NCI-H2196 (cell line): ENCODE data around the gene OPN5.

Source experiments
- DNase-seq: peaks from one replicate; lab custom pipeline; 2025; ENCODE audit not compliant: unreplicated experiment; lab: John Stamatoyannopoulos, UW

Gene OPN5

GRCh38 chr6:47788498-47788884 is 6.7 kb downstream of the OPN5 start:
- DNase-seq, result no peak

DNA sequence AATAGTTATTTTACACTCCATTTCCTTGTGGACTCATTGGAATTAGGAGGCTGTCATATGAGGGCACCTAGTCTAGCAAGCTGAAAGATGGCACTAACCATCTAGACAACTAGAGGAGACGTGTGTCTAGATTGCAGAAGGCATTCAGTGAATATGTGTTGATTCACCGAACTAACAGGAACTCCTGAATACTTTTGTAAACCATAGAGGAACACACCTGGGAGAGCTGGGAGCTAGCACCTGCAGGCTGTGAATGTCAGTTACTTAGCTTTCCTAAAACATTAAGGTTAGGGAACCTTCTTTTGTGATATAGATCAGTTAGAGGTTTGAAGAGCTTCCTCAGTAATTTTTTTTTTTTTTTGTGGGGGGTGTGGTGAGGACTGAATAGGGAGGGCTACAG is 7.7 kb downstream of the OPN5 start:
- no peak for DNase-seq

DNA sequence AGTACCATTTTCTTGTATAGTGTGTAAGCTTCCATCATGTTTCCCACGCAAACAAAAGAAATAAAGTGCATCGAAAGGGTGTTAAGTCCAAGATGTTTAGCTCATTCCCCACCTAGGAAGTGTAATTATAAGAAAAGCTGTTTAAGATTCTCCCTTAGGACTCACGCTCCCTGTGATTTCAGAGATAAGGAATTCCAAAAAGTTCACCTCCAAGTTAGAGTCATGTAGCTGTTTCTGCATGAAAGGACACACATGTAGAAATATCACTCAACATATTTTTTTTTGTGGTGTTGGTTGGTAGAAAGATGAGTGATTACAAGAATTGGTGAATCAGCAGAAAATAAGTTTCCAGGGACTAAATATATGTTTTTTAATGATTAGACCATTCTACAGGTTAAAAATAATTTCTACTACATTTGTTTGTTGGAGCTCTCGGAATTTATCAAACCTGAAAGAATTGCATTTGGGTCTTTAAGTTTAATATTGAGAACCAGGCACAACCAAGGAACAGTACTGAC is 10.4 kb downstream of the OPN5 start:
- DNase-seq, result no peak

- DNase-seq, result no peak
Observed at GRCh38 chr6:47794577-47795135, 12.8 kb downstream of the OPN5 start.

DNA sequence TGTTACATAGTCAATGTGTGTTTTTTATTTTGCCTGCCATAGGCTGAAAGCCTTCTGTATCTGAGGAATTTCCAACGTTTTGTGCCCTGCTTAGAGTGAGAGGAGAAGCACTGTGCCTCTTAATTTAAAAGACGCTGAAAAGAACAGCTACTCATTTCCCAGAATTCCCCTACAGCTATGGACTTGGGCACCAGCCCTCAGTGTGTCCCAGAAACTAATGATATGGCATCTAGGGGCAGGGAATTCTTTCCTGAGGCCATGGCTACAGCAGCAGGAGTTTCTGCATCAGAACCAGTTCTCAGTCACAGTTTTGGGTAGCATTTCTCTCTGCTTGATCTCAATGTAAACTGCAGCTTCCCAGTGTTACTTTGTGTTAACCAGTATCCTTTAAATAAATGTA is 20.2 kb downstream of the OPN5 start:
- no peak for DNase-seq

DNA sequence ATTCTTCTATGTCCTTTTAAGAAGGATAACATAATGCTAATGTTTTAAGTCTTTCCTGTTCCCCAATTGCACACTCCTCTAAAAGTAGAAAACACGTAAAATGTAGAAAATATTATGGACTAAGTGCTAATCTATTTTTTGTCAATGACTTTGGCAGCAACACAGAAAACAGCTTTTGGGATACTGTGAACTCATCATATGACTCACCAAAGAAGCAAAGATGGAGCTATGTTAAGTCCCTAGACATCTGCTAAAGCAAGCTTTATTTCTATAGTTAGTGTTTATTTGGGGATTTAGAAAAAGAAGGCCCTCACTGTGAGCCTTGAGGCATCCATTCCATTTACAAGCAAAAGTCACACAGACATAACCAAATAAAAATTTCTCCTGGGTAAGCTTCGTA is 23.0 kb downstream of the OPN5 start:
- DNase-seq, result no peak

DNA sequence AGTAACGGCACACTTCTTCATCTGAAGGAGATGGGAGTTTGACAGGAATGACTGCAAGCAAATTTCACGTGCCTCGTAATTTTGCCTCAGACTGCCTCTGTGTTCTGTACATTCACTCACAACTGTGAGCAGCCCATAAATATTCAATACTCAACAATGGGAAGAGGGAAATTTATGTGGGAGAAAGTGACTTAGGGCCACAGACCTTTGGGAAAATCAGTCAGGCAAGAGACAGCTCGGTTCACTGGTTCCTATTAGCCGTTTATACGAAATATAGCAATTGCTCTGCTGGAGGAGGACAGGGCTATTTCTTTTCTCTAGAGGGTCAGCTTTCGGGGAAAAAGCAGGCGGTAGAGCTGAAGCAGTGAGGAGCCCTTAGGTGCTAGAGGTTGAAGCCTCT is 28.0 kb downstream of the OPN5 start:
- DNase-seq, result no peak

- no peak for DNase-seq
Observed at GRCh38 chr6:47810885-47811284, 29.1 kb downstream of the OPN5 start.

- no peak for DNase-seq
Observed at GRCh38 chr6:47811443-47811842, 29.6 kb downstream of the OPN5 start.

GRCh38 chr6:47817749-47818148 is 35.9 kb downstream of the OPN5 start:
- DNase-seq, result no peak

DNA sequence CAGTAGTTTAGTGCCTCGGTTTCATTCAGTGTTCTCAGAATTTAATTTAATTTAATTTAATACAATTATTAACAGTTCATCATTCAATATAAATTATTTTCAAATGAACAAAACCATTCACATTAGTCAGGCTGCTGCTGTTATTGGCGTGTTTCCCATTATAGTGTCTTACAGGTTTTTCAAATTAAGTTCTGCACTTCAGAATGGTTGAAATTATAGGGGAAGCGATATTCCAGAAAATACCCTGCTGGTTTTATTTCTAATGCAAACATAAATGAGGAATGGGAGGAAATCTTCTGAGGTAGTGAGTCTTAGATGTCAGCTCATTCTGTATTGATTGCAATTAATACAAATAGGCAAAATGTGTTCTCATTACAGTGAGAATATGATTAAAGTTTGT is 37.6 kb downstream of the OPN5 start:
- DNase-seq, result no peak

GRCh38 chr6:47822856-47823554 is 41.2 kb downstream of the OPN5 start:
- no peak for DNase-seq

DNA sequence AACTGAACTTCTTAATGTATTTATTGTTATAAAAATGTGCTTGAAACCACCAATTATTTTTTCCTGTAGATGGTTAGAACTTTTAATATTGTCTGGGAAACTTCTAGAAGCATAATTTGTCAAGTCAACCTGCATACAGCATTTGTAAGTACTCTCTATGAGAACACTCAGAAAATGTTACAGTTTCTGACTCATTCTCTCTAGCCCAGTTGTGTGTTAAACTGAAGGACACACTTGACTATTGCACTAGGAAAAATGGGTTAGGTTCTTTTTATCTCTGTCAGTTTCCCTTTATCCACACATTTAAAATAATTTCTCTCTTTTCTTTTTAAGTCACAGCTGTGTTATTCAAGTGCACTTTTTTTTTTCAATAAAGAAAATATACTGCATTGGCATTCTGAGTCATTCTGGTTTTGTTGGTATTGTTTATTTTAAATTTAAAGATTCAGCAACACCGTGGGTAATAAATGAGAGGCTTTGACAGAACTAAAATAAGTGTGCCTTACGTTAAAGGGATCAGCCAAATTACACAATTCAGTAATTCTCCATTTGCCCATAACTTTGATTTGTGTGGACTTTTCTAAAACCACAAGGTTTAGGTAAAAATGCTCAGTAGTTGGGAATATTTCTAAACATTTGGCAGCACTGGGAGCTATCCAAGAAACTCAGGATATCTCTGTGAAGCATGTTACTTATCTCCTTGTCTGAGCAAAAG is 50.7 kb downstream of the OPN5 start:
- no peak for DNase-seq

DNA sequence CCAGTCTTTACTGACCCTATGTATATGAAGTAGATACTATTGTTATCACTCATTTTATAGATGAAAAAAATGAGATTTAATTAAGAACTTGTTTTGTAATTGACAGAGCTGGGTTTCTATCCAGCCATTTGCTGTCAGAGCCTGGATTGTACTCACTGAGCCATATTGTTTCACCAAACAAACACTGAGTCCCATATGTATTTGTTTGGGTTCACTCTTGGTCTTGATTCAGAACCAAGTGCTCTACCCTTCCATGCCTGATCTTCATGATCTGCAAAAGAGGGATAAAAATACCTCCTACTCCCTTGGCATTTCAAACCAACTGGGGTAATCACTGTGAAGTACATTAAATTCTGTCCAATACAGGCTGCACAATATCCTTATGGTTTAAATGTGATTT is 52.4 kb downstream of the OPN5 start:
- no peak for DNase-seq

DNA sequence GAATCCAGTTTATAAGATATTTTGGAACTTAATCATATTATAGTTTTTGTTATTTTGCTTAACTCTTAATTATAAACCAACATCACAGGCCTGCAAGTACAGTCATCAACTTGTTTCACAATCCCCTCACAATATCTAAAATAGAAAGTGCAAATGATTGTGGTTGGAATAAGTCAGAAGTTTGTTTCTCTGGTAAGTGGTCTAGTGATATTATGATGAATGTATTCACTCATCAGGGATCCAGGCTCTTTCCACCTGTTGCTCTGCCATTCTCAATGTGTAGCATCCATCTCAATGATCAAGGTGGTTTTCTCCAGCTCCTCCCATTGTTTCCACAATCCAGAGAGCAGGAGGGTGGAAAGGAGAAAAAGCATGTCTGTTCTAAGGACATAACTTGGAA is 54.2 kb downstream of the OPN5 start:
- DNase-seq, result no peak

DNA sequence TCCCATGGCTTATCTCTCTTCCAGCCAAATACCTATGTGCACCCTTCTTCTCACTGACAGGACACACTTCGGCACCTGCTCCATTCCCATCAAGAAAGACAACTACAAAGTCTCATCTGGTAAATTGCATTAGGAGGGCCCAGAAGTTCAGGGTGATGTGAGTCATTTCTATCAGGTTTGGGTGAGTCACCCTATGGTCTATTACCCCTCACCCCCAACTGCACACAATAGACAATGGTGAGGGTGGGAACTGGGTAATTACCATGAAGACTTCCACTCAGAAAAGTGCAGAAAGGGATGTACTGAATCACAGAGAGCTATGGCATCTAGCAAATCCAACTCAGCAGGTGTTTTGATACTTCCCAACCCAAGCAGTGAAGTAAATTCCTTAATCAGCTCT is 54.8 kb downstream of the OPN5 start:
- DNase-seq, result no peak

- DNase-seq, result no peak
Observed at GRCh38 chr6:47839645-47840044, 57.8 kb downstream of the OPN5 start.

DNA sequence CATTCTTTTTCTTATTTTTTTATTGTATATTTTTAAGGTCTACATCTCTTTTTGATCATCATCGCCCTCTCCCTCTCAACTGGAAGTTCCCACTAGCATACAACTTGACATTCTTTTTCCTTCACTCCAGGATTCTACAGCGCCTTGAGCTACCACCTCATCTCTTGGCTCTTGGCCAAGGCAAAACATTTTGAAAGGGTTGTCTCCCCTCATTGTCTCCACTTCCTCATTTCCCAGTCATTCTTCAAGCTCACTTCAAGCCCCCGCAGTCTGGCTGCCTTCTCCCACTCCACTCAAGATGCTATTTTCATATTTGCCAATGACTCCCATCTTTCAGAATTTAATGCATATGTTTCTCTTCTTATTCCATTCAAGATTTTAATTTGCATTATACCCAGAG is 63.0 kb downstream of the OPN5 start:
- DNase-seq, result no peak

GRCh38 chr6:47846752-47847151 is 64.9 kb downstream of the OPN5 start:
- DNase-seq, result no peak

- DNase-seq, result no peak
Observed at GRCh38 chr6:47851091-47851490, 69.3 kb downstream of the OPN5 start.

DNA sequence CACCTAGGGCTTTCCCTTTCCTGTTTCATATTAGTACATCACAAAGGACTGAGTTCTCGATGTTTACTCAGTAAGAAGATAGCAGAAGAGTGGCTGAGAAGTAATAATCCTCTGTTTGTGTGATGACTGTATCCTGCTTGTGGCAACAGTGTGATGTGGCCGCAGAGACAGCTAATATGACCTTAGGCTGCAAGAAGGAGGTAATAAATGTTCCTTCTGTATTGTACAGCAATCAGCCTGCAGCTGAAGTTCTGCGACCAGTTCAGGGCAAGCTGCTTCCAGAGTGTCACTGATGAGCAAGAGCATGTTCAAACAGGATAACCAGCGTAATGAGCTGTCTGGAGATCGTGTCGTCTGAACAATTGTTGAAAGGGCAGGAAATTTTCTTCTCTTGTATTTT is 70.9 kb downstream of the OPN5 start:
- no peak for DNase-seq

DNA sequence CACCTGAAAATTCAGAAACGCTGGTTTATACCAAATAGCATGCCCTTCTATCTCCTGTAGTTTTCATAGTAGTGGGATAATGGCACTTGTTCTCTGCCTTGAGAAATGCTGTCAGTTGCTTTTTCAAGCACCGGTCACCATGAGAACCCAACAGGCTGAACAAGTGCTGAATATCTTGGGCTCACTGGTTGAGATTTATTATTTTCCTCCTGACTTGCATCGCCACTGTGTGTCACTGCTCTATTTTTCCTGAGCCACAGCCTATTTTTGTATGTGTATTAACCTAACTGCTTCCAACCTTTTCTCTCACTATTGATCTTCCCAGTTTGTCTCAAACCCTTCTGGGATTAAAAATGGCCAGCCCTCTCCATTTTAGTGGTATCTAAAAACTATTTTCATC is 71.9 kb downstream of the OPN5 start:
- DNase-seq, result no peak
